ENCODE data around the gene NAV3. TPM values are rescaled to one million over a fixed set of nuclear protein-coding genes. Genes with fewer than 3 reads are reported as not detected.

Gene NAV3
- total RNA-seq, 2 experiments from 2014 or later: not detected

GRCh38 chr12:77895699-77896098 lies 65.0 kb downstream of the NAV3 start:
- no peaks in the 10 kb centered on the region for H3K27me3 ChIP-seq (ENCODE audit: control insufficient read depth in 1 of 2, insufficient read depth in 2 of 2, low read length in 2 of 2)
- H3K4me3 Mint-ChIP-seq: no peak overlapping the region
- no peaks in the 10 kb centered on the region for H3K9me3 ChIP-seq (ENCODE audit: control insufficient read depth in 1 of 2, insufficient read depth in 1 of 2, low read length in 2 of 2)

GRCh38 chr12:77907936-77908335 lies 77.2 kb downstream of the NAV3 start:
- no peak for DNase-seq
- H3K36me3 ChIP-seq (ENCODE audit: insufficient read depth, low read length): no peaks in the 10 kb centered on the region
- no peaks in the 10 kb centered on the region for H3K4me1 ChIP-seq (ENCODE audit: insufficient read depth, low read length)
- no peak for ATAC-seq (ENCODE audit: poor library complexity)
- Mint-ChIP-seq H3K36me3 (ENCODE audit: low read depth) (no peaks in the 10 kb centered on the region), H3K27ac (no peak overlapping the region), H3K9me3 (peaks cover 12% of the 10 kb centered on the region), H3K27me3 (no peaks in the 10 kb centered on the region), H3K4me3 (no peak overlapping the region), H3K4me1 (ENCODE audit: low read depth) (no peaks in the 10 kb centered on the region)
- no peak overlapping the region for H3K4me3 ChIP-seq (ENCODE audit: low read length)
- ChIA-PET POLR2A (no interaction called here), CTCF (no interaction called here)
- H3K9me3 ChIP-seq (ENCODE audit: control insufficient read depth in 1 of 2, insufficient read depth in 1 of 2, low read length in 2 of 2): no peaks in the 10 kb centered on the region
- no peak for TF ChIP-seq CTCF (IDR thresholded peaks at IDR 0.05)
- H3K27me3 ChIP-seq (ENCODE audit: control insufficient read depth in 1 of 2, insufficient read depth in 2 of 2, low read length in 2 of 2): no peaks in the 10 kb centered on the region
- intact Hi-C loops (cut with DNase I, micrococcal nuclease): no loop called here
- H3K27ac ChIP-seq (ENCODE audit: low read depth in 1 of 2, low read length in 2 of 2): no peak overlapping the region

More at GRCh38 chr12:77895699-77896098, 65.0 kb downstream of the NAV3 start:
- H3K27ac Mint-ChIP-seq: no peak overlapping the region
- Histone ChIP-seq H3K4me1 (ENCODE audit: insufficient read depth, low read length) (no peaks in the 10 kb centered on the region), H3K36me3 (ENCODE audit: insufficient read depth, low read length) (no peaks in the 10 kb centered on the region), H3K4me3 (ENCODE audit: low read length) (no peak overlapping the region), H3K27ac (ENCODE audit: low read depth in 1 of 2, low read length in 2 of 2) (no peak overlapping the region)
- intact Hi-C loops (cut with DNase I, micrococcal nuclease): no loop called here
- ATAC-seq (ENCODE audit: poor library complexity) (no peak), DNase-seq (no peak)
- H3K27me3 Mint-ChIP-seq: no peaks in the 10 kb centered on the region
- no peak for TF ChIP-seq CTCF (IDR thresholded peaks at IDR 0.05)
- CTCF ChIA-PET: no interaction called here
- H3K4me1 Mint-ChIP-seq (ENCODE audit: low read depth): no peaks in the 10 kb centered on the region
- H3K9me3 Mint-ChIP-seq: peaks cover 7% of the 10 kb centered on the region
- H3K36me3 Mint-ChIP-seq (ENCODE audit: low read depth): no peaks in the 10 kb centered on the region
- POLR2A ChIA-PET: no interaction called here

DNA sequence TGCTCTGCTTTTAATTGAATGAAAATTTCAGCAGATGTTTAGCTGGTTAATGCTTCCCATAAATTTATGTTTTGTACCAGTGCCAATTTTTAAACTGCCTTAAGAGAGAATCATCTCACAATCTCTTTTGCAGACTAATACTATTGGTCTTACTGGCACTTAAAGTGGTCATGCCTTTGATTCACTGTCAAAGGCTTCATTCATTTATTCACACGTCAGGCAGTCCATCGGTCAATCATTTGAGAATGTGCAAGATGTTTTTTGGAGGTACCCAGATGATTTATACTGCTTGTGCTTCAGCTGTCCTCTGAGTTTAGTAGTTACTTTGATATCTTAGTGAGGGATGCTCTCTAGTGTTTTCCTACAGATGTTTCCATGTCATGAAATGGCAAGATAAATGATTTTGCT lies 83.4 kb downstream of the NAV3 start:
- ChIA-PET POLR2A (no interaction called here), CTCF (no interaction called here)
- H3K27ac ChIP-seq (ENCODE audit: low read depth in 1 of 2, low read length in 2 of 2): no peak overlapping the region
- Mint-ChIP-seq H3K9me3 (peaks cover 8% of the 10 kb centered on the region), H3K4me1 (ENCODE audit: low read depth) (no peaks in the 10 kb centered on the region), H3K4me3 (no peak overlapping the region), H3K36me3 (ENCODE audit: low read depth) (no peaks in the 10 kb centered on the region), H3K27me3 (no peaks in the 10 kb centered on the region), H3K27ac (no peak overlapping the region)
- intact Hi-C loops (cut with DNase I, micrococcal nuclease): no loop called here
- DNase-seq (no peak), ATAC-seq (ENCODE audit: poor library complexity) (no peak)
- H3K9me3 ChIP-seq (ENCODE audit: control insufficient read depth in 1 of 2, insufficient read depth in 1 of 2, low read length in 2 of 2): no peaks in the 10 kb centered on the region
- TF ChIP-seq CTCF (IDR thresholded peaks at IDR 0.05): no peak
- no peaks in the 10 kb centered on the region for H3K4me1 ChIP-seq (ENCODE audit: insufficient read depth, low read length)
- H3K36me3 ChIP-seq (ENCODE audit: insufficient read depth, low read length): no peaks in the 10 kb centered on the region
- no peak overlapping the region for H3K4me3 ChIP-seq (ENCODE audit: low read length)
- H3K27me3 ChIP-seq (ENCODE audit: control insufficient read depth in 1 of 2, insufficient read depth in 2 of 2, low read length in 2 of 2): no peaks in the 10 kb centered on the region
